Left cardiac atrium (tissue), 4 donors: ENCODE measurements around the gene MYF5. TPM values are rescaled to one million over a fixed set of nuclear protein-coding genes. Genes with fewer than 3 reads are reported as not detected.
A peak's percentile ranks its signal among the peaks of the same experiment; 100 is the strongest.

Source experiments
- ATAC-seq, 2 donors: fragments of 200-7000 bp; cut with Tn5 transposase; one replicate each; pipeline ENCODE4 v1.9.1; 2020; ENCODE audit warnings: mild to moderate bottlenecking in 2 of 2, moderate library complexity in 2 of 2
- DNase-seq: peaks from one replicate; pipeline ENCODE4 v3.0.0-alpha.2; 2020
- intact Hi-C, 2 donors: fragments of 100-400 bp; cut with DNase I; formaldehyde crosslinking; loops; one replicate each; pipeline versions ENCODE4 v1.14.1 to v1.15.1; 2022 to 2023
- total RNA-seq, 2 donors: library from RNA; stranded (reverse); fragmentation: NEBNext Ultra II Directional; extraction: Animal tissue kit (Norgen Biotek cat#: 25700); gene quantifications; one replicate each; pipeline ENCODE4 v1.2.1, GENCODE V29; 2021
- donor health status: DM: no; HTN: yes; CAD: no.
- donor health status: DM: no; HTN: yes; CAD: no; lungs with severe emphysema.
- donor health status: DM: yes; HTN: yes; CAD: no.
- donor health status: Dilated cardiomyopathy.

The MYF5 gene
- total RNA-seq, 2 donors from 2014 or later = not detected

GRCh38 chr12:80752464-80752863 is 35.8 kb downstream of the MYF5 start:
- intact Hi-C loops = no loop called here

GRCh38 chr12:80754274-80754673 is 37.6 kb downstream of the MYF5 start:
- intact Hi-C loops = no loop called here
- no peak for ATAC-seq
- no peak for DNase-seq

More at GRCh38 chr12:80752464-80752863, 35.8 kb downstream of the MYF5 start:
- DNase-seq (no peak), ATAC-seq (no peak)

DNA sequence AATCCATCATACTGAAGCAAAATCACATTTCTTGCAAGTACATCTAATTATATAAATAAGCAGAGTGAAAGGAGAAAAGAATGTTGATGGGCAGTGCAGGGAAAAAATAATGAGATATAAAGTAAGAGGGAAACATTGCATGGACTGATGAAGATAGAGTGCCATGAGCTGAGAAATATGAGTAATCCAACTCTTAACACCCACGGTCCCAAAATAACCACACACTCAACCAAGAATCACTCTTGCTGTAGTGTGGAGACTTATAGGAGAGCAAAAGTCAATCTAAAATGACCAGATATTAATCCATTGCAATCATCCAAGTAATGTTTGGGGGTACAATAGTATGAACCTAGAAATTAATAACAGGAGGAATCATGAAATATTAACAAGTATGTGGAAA is 40.2 kb downstream of the MYF5 start:
- ATAC-seq = peak; percentile 57 to 68
- intact Hi-C loops = no loop called here
- DNase-seq = no peak

- ATAC-seq (no peak), DNase-seq (no peak)
- intact Hi-C loops = loop anchor here (5.0 to 10.0 kb wide), 3 partner anchors 287 to 350 kb away; no protein-coding TSS in a partner anchor
Observed at GRCh38 chr12:80761838-80762237, 45.1 kb downstream of the MYF5 start.

- no peak for ATAC-seq
- no peak for DNase-seq
- intact Hi-C loops = loop anchor here (5.0 to 10.0 kb wide), 3 partner anchors 289 to 352 kb away; no protein-coding TSS in a partner anchor
Observed at GRCh38 chr12:80763874-80764273, 47.2 kb downstream of the MYF5 start.

- intact Hi-C loops = loop anchor here in 1 of 2 donors (10.0 kb wide), 1 partner anchor 291 kb away; no protein-coding TSS in a partner anchor
- no peak for DNase-seq
- ATAC-seq = no peak
Observed at GRCh38 chr12:80766210-80766609, 49.5 kb downstream of the MYF5 start.

- DNase-seq (no peak), ATAC-seq (no peak)
- intact Hi-C loops = loop anchor here in 1 of 2 donors (10.0 kb wide), 1 partner anchor 292 kb away; no protein-coding TSS in a partner anchor
Observed at GRCh38 chr12:80766897-80767296, 50.2 kb downstream of the MYF5 start.

Other genes starting within 250 kb of the MYF5 start
- not detected for gene MYF6, start 9.3 kb upstream of the MYF5 start, total RNA-seq
- gene LIN7A, start 221.0 kb downstream of the MYF5 start, total RNA-seq = 10 to 100 TPM; 13.6 to 16.1 TPM